Stomach (tissue), 9 donors: ENCODE data around the gene CYB5R3. TPM values are rescaled to one million over a fixed set of nuclear protein-coding genes. Genes with fewer than 3 reads are reported as not detected.
A peak's percentile ranks its signal among the peaks of the same experiment; 100 is the strongest.

ENCODE experiments used
- DNase-seq, 2 donors: peaks; one replicate each; pipeline versions ENCODE4 v3.0.0 to v3.0.0-alpha.2; 2013 to 2019
- H3K27ac ChIP-seq, 5 donors: fragments of 200-600 bp in 4 of 5; sonication (generic) in 4 of 5; one replicate each; pipeline ENCODE4 v1.5.1; 2013 to 2019; ENCODE audit warnings: mild to moderate bottlenecking in 1 of 5, moderate library complexity in 1 of 5
- H3K27me3 ChIP-seq, 3 donors: fragments of 200-600 bp; sonication (generic); one replicate each; pipeline ENCODE4 v1.5.1; 2017 to 2019; ENCODE audit warnings: mixed run types in 1 of 3
- H3K36me3 ChIP-seq, 4 donors: fragments of 200-600 bp; sonication (generic); 1 replicate in 3 of 4; 2 replicates in 1 of 4; pipeline ENCODE4 v1.5.1; 2016 to 2019
- H3K4me1 ChIP-seq, 4 donors: fragments of 200-600 bp; sonication (generic); one replicate each; pipeline ENCODE4 v1.5.1; 2016 to 2019
- H3K4me3 ChIP-seq, 4 donors: fragments of 200-600 bp; sonication (generic) in 3 of 4; one replicate each; pipeline ENCODE4 v1.5.1; 2016 to 2019; ENCODE audit warnings: mild to moderate bottlenecking in 1 of 4
- H3K9me3 ChIP-seq, 4 donors: fragments of 200-600 bp; sonication (generic); one replicate each; pipeline ENCODE4 v1.5.1; 2016 to 2019
- CTCF ChIP-seq, 7 experiments: fragments of 450-650 bp in 4 of 7; fragments of 200-600 bp in 3 of 7; sonication (generic) in 3 of 7; IDR thresholded peaks; one replicate each; pipeline ENCODE4 v1.5.1; 2016 to 2019; ENCODE audit warnings: antibody characterized with exemption in 7 of 7, control low read depth in 2 of 7, mild to moderate bottlenecking in 1 of 7
- EP300 ChIP-seq: sonication (generic); formaldehyde crosslinking; IDR thresholded peaks from one replicate; pipeline ENCODE4 v1.6.1; 2017; ENCODE audit warnings: antibody characterized with exemption
- POLR2A ChIP-seq, 4 donors: fragments of 450-650 bp; IDR thresholded peaks; one replicate each; pipeline ENCODE4 v1.6.1; 2016; ENCODE audit warnings: antibody characterized with exemption in 4 of 4, control low read depth in 2 of 4, mild to moderate bottlenecking in 1 of 4, moderate library complexity in 1 of 4
- POLR2AphosphoS5 ChIP-seq, 3 donors: sonication (generic); formaldehyde crosslinking; IDR thresholded peaks; one replicate each; pipeline ENCODE4 v1.6.1; 2016; ENCODE audit warnings: antibody characterized with exemption in 3 of 3
- WGBS, 5 donors: extraction: QIAGEN DNeasy Blood & Tissue Kit in 3 of 5; methylation state at CpG; one replicate each; pipeline versions ENCODE4 v1.1.5 to v1.1.7; 2013 to 2018; 5-methylcytosine and 5-hydroxymethylcytosine counted together
- intact Hi-C: fragments of 100-400 bp; cut with DNase I; formaldehyde crosslinking; loops from one replicate; pipeline ENCODE4 v1.15.1; 2023; ENCODE audit warnings: low total_unique reads
- polyA plus RNA-seq, 3 donors: library from polyadenylated mRNA; stranded (reverse); fragments of 200-250 nt; gene quantifications; one replicate each; pipeline ENCODE4 v1.2.3, GENCODE V29; 2013
- total RNA-seq, 5 donors: library from RNA; depleted of rRNA; stranded (reverse); fragments of >200 nt; gene quantifications; one replicate each; pipeline versions ENCODE4 v1.1.0 to v1.2.3, GENCODE V29; 2014 to 2016
- donor health status: healthy with polysubstance abuse.
- donor health status: Bipolar disorder and iron deficiency.
- donor health status: healthy.

CYB5R3 gene
- total and polyA plus RNA-seq, 8 donors = 33.6 to 156 (median 82.1) TPM

GRCh38 chr22:42645341-42645937, 3.8 kb downstream of the CYB5R3 start:
- peak overlapping the region; percentile 19 to 92 (median 62) for H3K4me3 ChIP-seq
- WGBS, 5 donors = 14 to 39% (median 23%) methylated on average over 16 to 19 of the region's 19 CpGs
- DNase-seq = peak; percentile 44 to 53
- peak overlapping the region; percentile 93 to 98 (median 96) for H3K27ac ChIP-seq
- no peaks in the 10 kb centered on the region for H3K27me3 ChIP-seq
- peaks cover 76 to 82% (median 80%) of the 10 kb centered on the region in 4 donors for H3K4me1 ChIP-seq
- TF ChIP-seq POLR2AphosphoS5 (IDR thresholded peaks at IDR 0.05) = no peak
- no peak for TF ChIP-seq POLR2A (IDR thresholded peaks at IDR 0.05)
- TF ChIP-seq CTCF (IDR thresholded peaks at IDR 0.05) = no peak
- no peak for TF ChIP-seq EP300
- no peaks in the 10 kb centered on the region for H3K9me3 ChIP-seq
- H3K36me3 ChIP-seq = no peaks in the 10 kb centered on the region
- intact Hi-C loops = no loop called here

- 12 to 26% (median 17%) methylated on average over 21 to 22 of the region's 22 CpGs for WGBS, 5 donors
- H3K4me1 ChIP-seq = peaks cover 73 to 85% (median 78%) of the 10 kb centered on the region in 4 donors
- no peaks in the 10 kb centered on the region for H3K27me3 ChIP-seq
- peak overlapping the region; percentile 19 to 92 (median 62) for H3K4me3 ChIP-seq
- intact Hi-C loops = no loop called here
- H3K27ac ChIP-seq = peak overlapping the region; percentile 93 to 98 (median 96)
- H3K36me3 ChIP-seq = no peaks in the 10 kb centered on the region
- peak; percentile 52 to 71 for DNase-seq
- TF ChIP-seq POLR2A (IDR thresholded peaks at IDR 0.05) (no peak), CTCF (IDR thresholded peaks at IDR 0.05) (no peak), POLR2AphosphoS5 (IDR thresholded peaks at IDR 0.05) (no peak), EP300 (no peak)
- H3K9me3 ChIP-seq = no peaks in the 10 kb centered on the region
These were observed 4.5 kb downstream of the CYB5R3 start for GRCh38 chr22:42644422-42645340.

GRCh38 chr22:42643634-42644421, 5.4 kb downstream of the CYB5R3 start:
- Histone ChIP-seq H3K27me3 (no peaks in the 10 kb centered on the region), H3K4me1 (peaks cover 71 to 90% (median 75%) of the 10 kb centered on the region in 4 donors), H3K27ac (peak overlapping the region; percentile 93 to 98 (median 96)), H3K36me3 (no peaks in the 10 kb centered on the region), H3K4me3 (peak overlapping the region in 2 of 4 donors; percentile 17 to 92), H3K9me3 (no peaks in the 10 kb centered on the region)
- TF ChIP-seq EP300 (no peak), CTCF (IDR thresholded peaks at IDR 0.05) (no peak), POLR2A (IDR thresholded peaks at IDR 0.05) (no peak), POLR2AphosphoS5 (IDR thresholded peaks at IDR 0.05) (no peak)
- peak in 1 of 2 donors; percentile 9 for DNase-seq
- intact Hi-C loops = no loop called here
- 59 to 86% (median 74%) methylated on average over 13 to 14 of the region's 14 CpGs for WGBS, 5 donors
